Testis (tissue), 2 donors: ENCODE results near the gene ABCC4.

Source experiments
- CTCF ChIP-seq, 3 experiments: fragments of 450-650 bp in 2 of 3; fragments of 200-600 bp in 1 of 3; sonication (generic) in 1 of 3; IDR thresholded peaks; one replicate each; pipeline ENCODE4 v1.5.1; 2016 to 2019; ENCODE audit warnings: antibody characterized with exemption in 3 of 3, mild to moderate bottlenecking in 2 of 3, moderate library complexity in 1 of 3
- POLR2A ChIP-seq: fragments of 450-650 bp; IDR thresholded peaks from one replicate; pipeline ENCODE4 v1.6.1; 2017; ENCODE audit warnings: antibody characterized with exemption, mild to moderate bottlenecking, moderate library complexity

GRCh38 chr13:95199896-95200295 lies 101.4 kb downstream of the ABCC4 start:
- no peak for TF ChIP-seq CTCF (IDR thresholded peaks at IDR 0.05)
- TF ChIP-seq POLR2A = no peak
